Fibroblast of lung (primary cell): Measurements from ENCODE around the gene POU3F1. TPM values are rescaled to one million over a fixed set of nuclear protein-coding genes. Genes with fewer than 3 reads are reported as not detected.

Source experiments
- DNase-seq, 2 donors: peaks; one replicate each; pipeline versions ENCODE4 v3.0.0 to v3.0.0-alpha.2; 2010; ENCODE audit warnings: low read depth in 2 of 2
- H2AFZ ChIP-seq: 2 replicates; pipeline ENCODE4 v1.5.1; 2012; ENCODE audit warnings: low read length, control low read depth, inconsistent platforms
- H3K27ac ChIP-seq: 2 replicates; pipeline ENCODE4 v1.5.1; 2011; ENCODE audit warnings: low read length, control low read depth; ENCODE audit not compliant: insufficient read depth
- H3K27me3 ChIP-seq: 2 replicates; pipeline ENCODE4 v1.5.1; 2011; ENCODE audit warnings: mild to moderate bottlenecking, low read length; ENCODE audit not compliant: control insufficient read depth, insufficient read depth
- H3K36me3 ChIP-seq: 2 replicates; pipeline ENCODE4 v1.5.1; 2011; ENCODE audit warnings: low read length; ENCODE audit not compliant: control insufficient read depth, insufficient read depth
- H3K4me1 ChIP-seq: 2 replicates; pipeline ENCODE4 v1.5.1; 2011; ENCODE audit warnings: low read length; ENCODE audit not compliant: control insufficient read depth, insufficient read depth; ENCODE audit errors: extremely low read depth
- H3K4me2 ChIP-seq: 2 replicates; pipeline ENCODE4 v1.5.1; 2011; ENCODE audit warnings: low read length, control low read depth; ENCODE audit not compliant: insufficient read depth; ENCODE audit errors: extremely low read depth
- H3K4me3 ChIP-seq, 4 experiments: fragments of 200-600 bp in 1 of 4; sonication (generic) in 1 of 4; replicated peaks in 1 of 4; 2 replicates each; pipeline ENCODE4 v1.5.1; 2011 to 2016; ENCODE audit warnings: low read length in 4 of 4, low read depth in 3 of 4, mild to moderate bottlenecking in 3 of 4, control low read depth in 2 of 4, inconsistent platforms in 1 of 4, mixed read lengths in 1 of 4; ENCODE audit not compliant: insufficient read depth in 1 of 4; ENCODE audit errors: control extremely low read depth in 1 of 4
- H3K79me2 ChIP-seq: 2 replicates; pipeline ENCODE4 v1.5.1; 2012; ENCODE audit warnings: mild to moderate bottlenecking, low read length, inconsistent platforms; ENCODE audit not compliant: control insufficient read depth, insufficient read depth
- H3K9ac ChIP-seq: 2 replicates; pipeline ENCODE4 v1.5.1; 2011; ENCODE audit warnings: mild to moderate bottlenecking, low read length, control low read depth; ENCODE audit not compliant: insufficient read depth
- H3K9me3 ChIP-seq: 2 replicates; pipeline ENCODE4 v1.5.1; 2012; ENCODE audit warnings: low read depth, low read length; ENCODE audit not compliant: control insufficient read depth, insufficient read depth
- H4K20me1 ChIP-seq: 2 replicates; pipeline ENCODE4 v1.5.1; 2011; ENCODE audit warnings: low read length; ENCODE audit not compliant: control insufficient read depth, insufficient read depth; ENCODE audit errors: extremely low read depth
- CTCF ChIP-seq, 2 donors: IDR thresholded peaks in 1 of 2; conservative IDR thresholded peaks in 1 of 2; 1 replicate in 1 of 2; 2 replicates in 1 of 2; pipeline ENCODE4 v1.5.1; 2011 to 2012; ENCODE audit warnings: low read length in 2 of 2, control low read depth in 1 of 2, inconsistent platforms in 1 of 2, low read depth in 1 of 2, mild to moderate bottlenecking in 1 of 2
- EZH2 ChIP-seq: IDR thresholded peaks from 2 replicates; pipeline ENCODE4 v1.5.1; 2012; ENCODE audit warnings: low read length, control low read depth, mild to moderate bottlenecking; ENCODE audit errors: missing control alignments
- polyA plus RNA-seq, 2 donors: library from polyadenylated mRNA; depleted of rRNA in 1 of 2; stranded (reverse) in 1 of 2; unstranded in 1 of 2; fragments of >200 nt; gene quantifications; 2 replicates each; pipeline ENCODE4 v1.2.1, GENCODE V29; 2011 to 2012; ENCODE audit warnings: missing spikeins in 1 of 2
- total RNA-seq: library from RNA; depleted of rRNA; stranded (reverse); fragments of >200 nt; gene quantifications from 2 replicates; pipeline ENCODE4 v1.2.1, GENCODE V29; 2014

POU3F1 gene
- total and polyA plus RNA-seq, 2 donors (not counting 1 experiment from before 2014, with no cell fraction given) = under 0.01 TPM; not detected in 1

DNA sequence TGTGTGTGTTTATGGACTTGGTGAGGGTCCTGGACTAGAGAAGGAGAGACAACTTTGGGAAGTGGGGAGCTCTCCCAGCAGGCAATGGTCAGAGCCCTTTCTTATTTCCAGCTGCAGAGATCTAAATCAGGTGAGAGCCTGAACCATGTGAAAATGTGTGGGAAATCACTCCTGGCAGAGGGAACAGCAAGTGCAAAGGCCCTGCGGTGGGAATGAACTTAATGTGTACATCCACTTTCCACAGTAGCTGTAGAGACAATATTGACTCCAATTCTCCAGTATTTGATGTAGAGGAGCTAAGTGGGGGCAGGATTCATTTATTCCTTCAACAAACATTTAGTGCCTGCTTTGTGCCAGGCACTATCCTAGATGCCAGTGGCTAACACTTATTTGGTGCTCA is 14.7 kb upstream of the POU3F1 start:
- no peak overlapping the region for H3K4me2 ChIP-seq
- H3K4me3 ChIP-seq = no peak overlapping the region
- no peaks in the 10 kb centered on the region for H3K27me3 ChIP-seq
- DNase-seq = no peak
- H2AFZ ChIP-seq = no peak overlapping the region
- no peak overlapping the region for H3K27ac ChIP-seq
- H4K20me1 ChIP-seq = no peaks in the 10 kb centered on the region
- no peaks in the 10 kb centered on the region for H3K4me1 ChIP-seq
- H3K79me2 ChIP-seq = no peaks in the 10 kb centered on the region
- TF ChIP-seq CTCF (conservative IDR thresholded peaks at IDR 0.05 in 1 of 2, IDR thresholded peaks at IDR 0.05 in 1 of 2; ENCODE audit: low read depth in 1 of 2, low read length in 2 of 2) = no peak
- TF ChIP-seq EZH2 = no peak
- no peaks in the 10 kb centered on the region for H3K36me3 ChIP-seq
- H3K9ac ChIP-seq = no peak overlapping the region
- H3K9me3 ChIP-seq = no peaks in the 10 kb centered on the region

GRCh38 chr1:38060498-38060897 is 13.9 kb upstream of the POU3F1 start:
- Histone ChIP-seq H3K4me3 (no peak overlapping the region), H3K27ac (no peak overlapping the region), H3K9me3 (no peaks in the 10 kb centered on the region), H3K4me2 (no peak overlapping the region), H4K20me1 (no peaks in the 10 kb centered on the region), H2AFZ (no peak overlapping the region), H3K9ac (no peak overlapping the region), H3K4me1 (no peaks in the 10 kb centered on the region), H3K79me2 (no peaks in the 10 kb centered on the region), H3K36me3 (no peaks in the 10 kb centered on the region), H3K27me3 (no peaks in the 10 kb centered on the region)
- no peak for TF ChIP-seq EZH2
- no peak for TF ChIP-seq CTCF (conservative IDR thresholded peaks at IDR 0.05 in 1 of 2, IDR thresholded peaks at IDR 0.05 in 1 of 2; ENCODE audit: low read depth in 1 of 2, low read length in 2 of 2)
- DNase-seq = no peak

DNA sequence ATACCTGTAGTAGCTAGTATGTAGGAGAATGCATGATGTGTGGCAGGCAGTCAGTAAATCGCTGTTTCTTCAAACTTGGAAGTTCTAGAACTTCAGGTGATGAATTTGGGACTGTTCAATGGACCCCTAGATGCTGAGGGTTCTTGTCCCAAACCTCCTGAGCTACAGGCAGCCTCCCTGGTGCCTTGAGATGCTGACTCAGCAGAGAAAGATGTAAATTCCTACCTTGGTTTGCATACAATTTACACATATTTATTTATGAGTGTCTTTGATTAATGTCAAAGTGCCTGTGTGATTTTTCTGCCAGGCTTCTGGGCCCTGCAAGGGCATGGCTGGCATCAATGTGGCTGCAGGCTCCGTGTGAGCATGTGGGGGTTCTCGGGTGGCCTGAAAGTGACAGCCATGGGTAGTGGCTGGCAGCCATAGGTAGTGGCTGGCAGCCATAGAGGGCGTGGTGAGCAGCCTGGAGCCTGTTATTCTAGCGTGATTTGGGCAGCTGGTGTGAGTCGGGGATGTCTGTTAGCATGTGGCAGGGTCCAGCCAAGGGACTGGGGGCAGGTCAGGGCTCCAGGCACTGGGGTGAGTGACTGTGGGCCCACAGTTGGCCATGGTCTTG is 13.2 kb upstream of the POU3F1 start:
- no peak overlapping the region for H3K27ac ChIP-seq
- no peak for TF ChIP-seq EZH2
- TF ChIP-seq CTCF (conservative IDR thresholded peaks at IDR 0.05 in 1 of 2, IDR thresholded peaks at IDR 0.05 in 1 of 2; ENCODE audit: low read depth in 1 of 2, low read length in 2 of 2) = no peak
- H3K9ac ChIP-seq = no peak overlapping the region
- H3K4me2 ChIP-seq = no peak overlapping the region
- no peak overlapping the region for H3K4me3 ChIP-seq
- no peaks in the 10 kb centered on the region for H3K9me3 ChIP-seq
- H2AFZ ChIP-seq = no peak overlapping the region
- no peaks in the 10 kb centered on the region for H4K20me1 ChIP-seq
- no peaks in the 10 kb centered on the region for H3K79me2 ChIP-seq
- no peaks in the 10 kb centered on the region for H3K36me3 ChIP-seq
- H3K27me3 ChIP-seq = no peaks in the 10 kb centered on the region
- no peak for DNase-seq
- no peaks in the 10 kb centered on the region for H3K4me1 ChIP-seq
